Retinal pigment epithelial cell (primary cell): ENCODE data around the gene ISOC1.

Experiments
- DNase-seq: peaks from one replicate; pipeline ENCODE4 v3.0.0-alpha.2; 2010; ENCODE audit warnings: low read depth
- H3K4me3 ChIP-seq: 2 replicates; pipeline ENCODE4 v1.5.1; 2011; ENCODE audit warnings: mild to moderate bottlenecking, low read length, control low read depth, moderate library complexity
- TF ChIP-seq, protein P1 (sequence below): conservative IDR thresholded peaks from 2 replicates; pipeline ENCODE4 v1.5.1; 2011; ENCODE audit warnings: low read depth, low read length, control low read depth, inconsistent platforms

The ISOC1 gene

DNA sequence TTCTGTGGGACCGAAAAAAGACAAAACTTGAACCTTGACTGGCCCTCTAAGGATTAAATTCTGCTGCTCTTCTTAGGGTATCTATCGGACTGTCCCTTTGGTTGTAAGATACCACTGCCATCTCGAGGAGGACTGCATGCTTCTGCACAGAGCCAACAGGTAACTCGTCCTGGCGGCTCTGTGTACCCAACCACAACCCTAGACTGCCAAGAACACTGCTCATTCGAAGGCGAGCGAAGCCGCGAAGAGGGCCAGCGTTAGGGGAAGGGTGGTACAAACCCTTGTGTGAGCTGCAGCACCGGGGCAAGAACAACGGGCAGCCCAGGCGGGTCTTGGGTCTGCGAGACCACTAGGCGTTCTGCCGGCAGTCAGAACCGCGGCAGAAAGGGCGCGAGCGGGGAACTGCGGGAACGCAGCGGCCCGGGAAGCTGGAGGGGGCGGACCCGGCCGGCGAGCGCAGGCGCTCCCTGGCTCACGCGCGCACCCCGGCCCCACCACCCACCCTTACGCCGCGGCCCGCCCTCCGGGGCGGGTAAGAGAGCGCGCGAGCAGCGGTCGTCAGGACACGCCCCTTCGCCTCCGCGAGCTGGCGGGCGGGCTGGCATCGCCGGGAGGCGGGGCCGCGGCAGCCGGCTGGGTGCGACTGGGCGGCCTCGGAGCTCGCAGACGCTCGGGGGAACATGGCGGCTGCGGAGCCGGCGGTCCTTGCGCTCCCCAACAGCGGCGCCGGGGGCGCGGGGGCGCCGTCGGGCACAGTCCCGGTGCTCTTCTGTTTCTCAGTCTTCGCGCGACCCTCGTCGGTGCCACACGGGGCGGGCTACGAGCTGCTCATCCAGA is at the start of gene ISOC1:
ISOC1 (plus strand) TSS at position 663 of the 837 bp plus-strand sequence; CDS start at position 681, 18 bp downstream.
- DNase-seq: peak; percentile 59
- TF ChIP-seq, protein P1, sequence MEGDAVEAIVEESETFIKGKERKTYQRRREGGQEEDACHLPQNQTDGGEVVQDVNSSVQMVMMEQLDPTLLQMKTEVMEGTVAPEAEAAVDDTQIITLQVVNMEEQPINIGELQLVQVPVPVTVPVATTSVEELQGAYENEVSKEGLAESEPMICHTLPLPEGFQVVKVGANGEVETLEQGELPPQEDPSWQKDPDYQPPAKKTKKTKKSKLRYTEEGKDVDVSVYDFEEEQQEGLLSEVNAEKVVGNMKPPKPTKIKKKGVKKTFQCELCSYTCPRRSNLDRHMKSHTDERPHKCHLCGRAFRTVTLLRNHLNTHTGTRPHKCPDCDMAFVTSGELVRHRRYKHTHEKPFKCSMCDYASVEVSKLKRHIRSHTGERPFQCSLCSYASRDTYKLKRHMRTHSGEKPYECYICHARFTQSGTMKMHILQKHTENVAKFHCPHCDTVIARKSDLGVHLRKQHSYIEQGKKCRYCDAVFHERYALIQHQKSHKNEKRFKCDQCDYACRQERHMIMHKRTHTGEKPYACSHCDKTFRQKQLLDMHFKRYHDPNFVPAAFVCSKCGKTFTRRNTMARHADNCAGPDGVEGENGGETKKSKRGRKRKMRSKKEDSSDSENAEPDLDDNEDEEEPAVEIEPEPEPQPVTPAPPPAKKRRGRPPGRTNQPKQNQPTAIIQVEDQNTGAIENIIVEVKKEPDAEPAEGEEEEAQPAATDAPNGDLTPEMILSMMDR: no peak
- H3K4me3 ChIP-seq: peak within 1 kb of the TSS; percentile 89

DNA sequence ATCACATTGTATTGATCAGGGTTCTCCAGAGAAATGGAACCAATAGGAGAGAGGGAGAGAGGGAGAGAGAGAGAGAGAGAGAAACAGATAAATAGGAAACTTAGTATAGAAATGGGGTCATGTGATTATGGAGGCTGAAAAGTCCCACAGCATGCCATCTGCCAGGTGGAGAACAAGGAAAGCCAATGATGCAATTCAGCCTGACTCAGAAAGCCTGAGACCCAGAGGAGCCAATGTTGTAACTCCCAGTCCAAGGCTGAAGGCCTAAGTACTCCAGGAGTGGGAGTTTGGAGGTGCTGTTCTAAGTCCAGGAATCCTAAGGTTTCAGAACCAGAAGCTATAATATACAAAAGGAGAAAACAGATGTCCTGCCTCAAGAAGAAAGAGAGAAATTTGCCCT is 48.4 kb upstream of the ISOC1 start:
- no peak overlapping the region for H3K4me3 ChIP-seq
- DNase-seq: no peak
- TF ChIP-seq, protein P1: no peak

DNA sequence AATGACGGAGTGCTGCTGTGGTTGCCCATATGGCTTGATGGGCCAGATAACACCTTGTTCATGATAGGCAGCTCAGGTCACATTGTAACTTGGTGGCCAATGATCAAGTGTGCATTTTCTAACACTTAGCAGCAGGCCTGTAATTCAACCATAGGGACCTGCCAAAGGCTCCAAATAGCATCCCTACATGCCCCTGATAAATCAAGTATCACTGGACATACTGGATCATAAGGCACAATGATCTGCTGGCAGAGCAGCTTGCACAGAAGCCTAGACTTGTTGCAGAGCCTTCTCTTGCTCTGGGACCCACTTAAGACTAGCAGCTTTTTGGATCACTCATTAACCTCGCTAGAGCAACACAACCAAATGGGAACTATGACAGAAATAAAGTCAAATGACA is 46.0 kb upstream of the ISOC1 start:
- H3K4me3 ChIP-seq: no peak overlapping the region
- TF ChIP-seq, protein P1: no peak
- no peak for DNase-seq

DNA sequence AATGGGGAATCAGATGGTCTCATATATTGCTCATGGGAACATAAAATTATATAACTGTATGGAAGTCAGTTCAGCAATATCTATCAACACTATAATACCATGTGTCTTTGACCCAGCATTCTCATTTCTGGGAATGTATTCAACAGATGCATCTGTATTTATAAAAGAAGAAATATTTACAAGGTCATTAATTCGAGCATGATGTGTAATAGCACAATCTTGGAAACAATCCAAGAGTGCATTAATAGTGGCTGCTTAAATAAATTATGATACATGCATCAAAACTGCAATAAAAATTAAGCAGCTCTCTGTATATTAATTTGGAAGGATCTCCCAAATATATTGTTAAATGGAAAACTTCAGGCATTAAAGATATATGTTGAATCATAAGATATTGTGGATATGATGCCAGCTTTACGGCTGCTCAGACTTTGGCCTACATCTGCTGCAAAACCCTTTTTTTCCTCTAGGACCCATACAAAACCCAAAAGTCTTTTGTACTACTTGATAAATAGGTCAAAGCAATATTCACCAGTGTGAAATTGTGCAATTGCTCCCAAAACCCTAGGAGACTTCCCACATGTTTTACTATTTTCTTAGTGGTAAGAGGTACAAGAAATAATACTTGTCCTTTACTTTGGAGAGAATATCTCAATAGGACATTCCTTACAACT is 45.3 kb upstream of the ISOC1 start:
- no peak for DNase-seq
- TF ChIP-seq, protein P1: no peak
- no peak overlapping the region for H3K4me3 ChIP-seq

DNA sequence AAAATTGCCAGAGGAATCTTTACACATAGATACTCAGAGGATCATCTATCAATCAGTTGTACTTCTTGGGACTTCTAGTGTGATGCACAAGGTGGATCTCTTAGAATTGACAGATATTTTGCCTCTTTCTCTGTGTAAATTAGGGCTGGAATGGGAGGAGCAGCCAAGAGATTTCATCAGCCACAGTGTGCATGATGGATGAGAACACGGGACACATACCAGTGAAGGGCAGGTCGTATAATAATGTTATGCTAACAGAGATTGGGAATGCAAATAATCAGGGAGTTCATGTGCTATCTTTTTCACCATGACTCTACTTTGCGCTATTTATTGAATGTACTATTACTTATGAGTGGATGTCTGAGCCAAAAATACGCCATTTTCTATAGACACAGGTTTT is 43.3 kb upstream of the ISOC1 start:
- no peak for DNase-seq
- H3K4me3 ChIP-seq: no peak overlapping the region
- TF ChIP-seq, protein P1: no peak

DNA sequence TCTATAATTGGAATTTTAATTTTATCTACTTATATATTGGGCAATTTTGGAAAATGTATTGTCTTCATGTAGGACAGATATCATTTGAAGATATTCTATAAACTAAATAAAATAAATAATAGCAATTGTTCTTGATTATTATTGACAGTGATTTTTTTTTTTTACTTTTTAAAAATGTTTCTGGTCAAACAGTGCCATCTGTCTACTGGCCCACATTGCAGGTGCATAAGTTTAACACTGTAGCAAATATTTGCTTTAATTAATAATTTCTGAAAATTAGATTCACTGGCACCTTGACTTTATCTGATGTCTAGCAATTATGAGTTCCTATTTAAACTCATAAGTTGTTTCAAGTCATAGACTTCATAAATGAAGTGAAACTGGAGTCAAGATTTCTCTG is 41.1 kb upstream of the ISOC1 start:
- no peak overlapping the region for H3K4me3 ChIP-seq
- TF ChIP-seq, protein P1: peak; percentile 22
- DNase-seq: no peak
